Effector memory CD8-positive, alpha-beta T cell (primary cell): ENCODE data around the gene LTBR.
A peak's percentile ranks its signal among the peaks of the same experiment; 100 is the strongest.

Experiments used
- ATAC-seq: fragments of 150-1000 bp; cut with Tn5 transposase; replicated peaks from 2 replicates; pipeline ENCODE4 v1.10.0; 2021; ENCODE audit warnings: mild to moderate bottlenecking, moderate library complexity
- DNase-seq, 3 experiments: peaks; one replicate each; pipeline ENCODE4 v3.0.0; 2021
- H3K27ac Mint-ChIP-seq, 2 donors: one replicate each; pipeline ENCODE4 v1.8.0; 2022; ENCODE audit warnings: mild to moderate bottlenecking in 2 of 2, mixed read lengths in 2 of 2, moderate library complexity in 2 of 2
- H3K27me3 Mint-ChIP-seq, 2 donors: one replicate each; pipeline ENCODE4 v1.8.0; 2022; ENCODE audit warnings: mixed read lengths in 2 of 2
- H3K36me3 Mint-ChIP-seq: one replicate; pipeline ENCODE4 v1.8.0; 2022; ENCODE audit warnings: mild to moderate bottlenecking, moderate library complexity, mixed read lengths; ENCODE audit not compliant: insufficient read depth
- H3K4me1 Mint-ChIP-seq, 2 donors: one replicate each; pipeline ENCODE4 v1.8.0; 2022; ENCODE audit warnings: low read depth in 2 of 2, mixed read lengths in 2 of 2
- H3K4me3 Mint-ChIP-seq, 2 donors: one replicate each; pipeline ENCODE4 v1.8.0; 2022; ENCODE audit warnings: mild to moderate bottlenecking in 2 of 2, mixed read lengths in 2 of 2, moderate library complexity in 2 of 2
- H3K9me3 Mint-ChIP-seq, 2 donors: one replicate each; pipeline ENCODE4 v1.8.0; 2022; ENCODE audit warnings: mixed read lengths in 2 of 2

Gene LTBR

DNA sequence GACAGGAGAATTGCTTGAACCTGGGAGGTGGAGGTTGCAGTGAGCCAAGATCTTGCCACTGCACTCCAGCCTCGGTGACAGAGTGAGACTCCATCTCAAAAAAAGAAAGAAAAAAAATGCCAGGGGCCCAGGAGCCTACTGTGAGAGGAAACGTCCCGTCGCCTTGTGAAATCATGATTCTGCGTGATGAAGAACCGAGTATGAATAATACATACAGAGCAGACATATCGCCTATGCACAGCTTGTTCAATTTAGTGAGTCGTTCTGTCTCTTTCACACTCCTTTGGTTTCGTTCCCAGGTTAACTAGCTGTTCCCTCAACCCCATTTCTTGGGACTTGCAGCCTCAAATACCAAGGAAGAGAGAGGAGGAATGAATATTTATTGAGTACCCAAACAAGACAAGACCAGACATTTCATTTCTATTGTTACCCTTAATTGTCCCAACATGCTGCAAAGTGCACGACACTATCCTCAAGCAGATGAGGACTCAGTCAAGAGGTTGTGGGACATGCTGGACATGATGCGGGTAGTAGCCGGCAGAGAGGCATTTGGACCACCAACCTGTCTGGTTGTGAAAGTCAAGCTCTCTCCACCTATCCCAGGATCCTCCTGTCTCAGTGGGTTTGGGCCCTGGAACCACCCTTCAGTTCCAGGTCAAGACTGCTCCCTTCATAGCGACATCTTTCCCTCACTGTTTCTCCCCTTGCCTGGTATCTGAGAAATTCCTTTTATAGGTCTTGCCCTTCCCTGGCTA, 52.2 kb downstream of the LTBR start:
- H3K27me3 Mint-ChIP-seq: no peaks in the 10 kb centered on the region
- no peak for ATAC-seq
- DNase-seq: no peak
- H3K27ac Mint-ChIP-seq: no peak overlapping the region
- H3K4me3 Mint-ChIP-seq: no peak overlapping the region
- no peaks in the 10 kb centered on the region for H3K9me3 Mint-ChIP-seq
- H3K36me3 Mint-ChIP-seq: no peaks in the 10 kb centered on the region
- H3K4me1 Mint-ChIP-seq: peaks cover 8 to 32% of the 10 kb centered on the region in 2 donors

GRCh38 chr12:6437586-6437985, 53.6 kb downstream of the LTBR start:
- no peak overlapping the region for H3K27ac Mint-ChIP-seq
- peaks cover 7 to 33% of the 10 kb centered on the region in 2 donors for H3K4me1 Mint-ChIP-seq
- no peaks in the 10 kb centered on the region for H3K27me3 Mint-ChIP-seq
- H3K36me3 Mint-ChIP-seq: no peaks in the 10 kb centered on the region
- no peaks in the 10 kb centered on the region for H3K9me3 Mint-ChIP-seq
- no peak for ATAC-seq
- no peak for DNase-seq
- no peak overlapping the region for H3K4me3 Mint-ChIP-seq

DNA sequence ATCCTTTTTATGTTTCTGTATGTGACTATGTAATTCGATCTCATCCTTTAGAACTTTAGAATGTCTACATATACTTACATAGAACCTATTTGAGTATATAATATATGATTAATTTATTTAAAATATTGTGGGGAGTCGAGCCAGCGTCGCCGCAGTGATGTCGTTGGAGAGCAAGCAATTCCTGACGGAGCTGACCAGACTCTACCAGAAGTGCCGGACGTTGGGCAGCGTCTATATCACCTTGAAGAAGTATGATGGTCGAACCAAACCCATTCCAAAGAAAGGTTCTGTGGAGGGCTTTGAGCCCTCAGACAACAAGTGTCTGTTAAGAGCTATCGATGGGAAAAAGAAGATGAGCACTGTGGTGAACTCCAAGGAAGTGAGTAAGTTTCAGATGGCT, 54.4 kb downstream of the LTBR start:
- ATAC-seq (no peak), DNase-seq (no peak)
- H3K9me3 Mint-ChIP-seq: no peaks in the 10 kb centered on the region
- no peaks in the 10 kb centered on the region for H3K27me3 Mint-ChIP-seq
- peaks cover 9 to 29% of the 10 kb centered on the region in 2 donors for H3K4me1 Mint-ChIP-seq
- no peak overlapping the region for H3K4me3 Mint-ChIP-seq
- peaks cover under 1% of the 10 kb centered on the region for H3K36me3 Mint-ChIP-seq
- H3K27ac Mint-ChIP-seq: no peak overlapping the region

DNA sequence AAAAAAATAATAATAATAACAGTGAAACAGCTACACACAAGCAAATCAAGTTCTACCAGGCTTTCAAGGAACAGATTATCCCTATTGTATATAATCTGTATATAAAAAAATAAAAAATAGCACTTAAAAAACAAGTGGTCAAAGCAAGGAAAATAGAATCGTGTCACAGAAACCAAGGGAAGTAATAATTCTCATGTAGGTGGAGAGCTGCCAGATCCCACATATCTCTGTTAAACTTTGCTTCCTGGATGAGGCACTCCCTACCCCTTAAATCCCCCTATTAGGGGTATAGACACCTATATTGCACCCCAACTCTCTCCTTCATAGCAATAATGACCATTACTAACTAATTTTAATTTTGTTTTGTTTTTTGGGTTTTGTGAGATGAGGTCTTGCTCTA, 56.4 kb downstream of the LTBR start:
- H3K4me1 Mint-ChIP-seq: peaks cover 19 to 27% of the 10 kb centered on the region in 2 donors
- ATAC-seq: no peak

More for the DNA sequence above, 56.4 kb downstream of the LTBR start:
- DNase-seq: no peak
- peak overlapping the region in 1 of 2 donors; percentile 83 for H3K27ac Mint-ChIP-seq
- peak overlapping the region in 1 of 2 donors; percentile 38 for H3K4me3 Mint-ChIP-seq
- H3K27me3 Mint-ChIP-seq: no peaks in the 10 kb centered on the region
- no peaks in the 10 kb centered on the region for H3K9me3 Mint-ChIP-seq
- H3K36me3 Mint-ChIP-seq: peaks cover 11% of the 10 kb centered on the region
